ENCODE data around the gene MLXIP.
"Not testable (repeated sequence)": the region's sequence is repeated elsewhere in the genome, so short reads cannot be mapped to it uniquely, and the experiment has no call there.

The MLXIP gene

GRCh38 chr12:122054842-122055520 is 23.6 kb upstream of the MLXIP start:
- no peak overlapping the region for H3K27ac ChIP-seq (ENCODE audit: low read depth, low read length)
- no peaks in the 10 kb centered on the region for H3K79me2 ChIP-seq (ENCODE audit: control insufficient read depth, insufficient read depth, low read length, unreplicated experiment)
- H2AFZ ChIP-seq (ENCODE audit: low read length, unreplicated experiment), result no peak overlapping the region
- no peaks in the 10 kb centered on the region for H3K36me3 ChIP-seq (ENCODE audit: insufficient read depth, low read length)
- H3K4me3 ChIP-seq (ENCODE audit: low read depth, low read length), result no peak overlapping the region
- no peaks in the 10 kb centered on the region for H3K27me3 ChIP-seq (ENCODE audit: insufficient read depth, low read length)
- no peaks in the 10 kb centered on the region for H3K4me1 ChIP-seq (ENCODE audit: control insufficient read depth, insufficient read depth, low read length, unreplicated experiment)

GRCh38 chr12:122056406-122056805 is 22.1 kb upstream of the MLXIP start:
- H2AFZ ChIP-seq (ENCODE audit: low read length, unreplicated experiment); H3K27me3 ChIP-seq (ENCODE audit: insufficient read depth, low read length); H3K4me3 ChIP-seq (ENCODE audit: low read depth, low read length); H3K4me1 ChIP-seq (ENCODE audit: control insufficient read depth, insufficient read depth, low read length, unreplicated experiment); H3K36me3 ChIP-seq (ENCODE audit: insufficient read depth, low read length); H3K79me2 ChIP-seq (ENCODE audit: control insufficient read depth, insufficient read depth, low read length, unreplicated experiment); H3K27ac ChIP-seq (ENCODE audit: low read depth, low read length): not testable (repeated sequence)

GRCh38 chr12:122057007-122057735 is 21.4 kb upstream of the MLXIP start:
- no peaks in the 10 kb centered on the region for H3K4me1 ChIP-seq (ENCODE audit: control insufficient read depth, insufficient read depth, low read length, unreplicated experiment)
- H3K27me3 ChIP-seq (ENCODE audit: insufficient read depth, low read length), result no peaks in the 10 kb centered on the region
- no peak overlapping the region for H3K4me3 ChIP-seq (ENCODE audit: low read depth, low read length)
- H3K36me3 ChIP-seq (ENCODE audit: insufficient read depth, low read length), result no peaks in the 10 kb centered on the region
- no peak overlapping the region for H2AFZ ChIP-seq (ENCODE audit: low read length, unreplicated experiment)
- H3K79me2 ChIP-seq (ENCODE audit: control insufficient read depth, insufficient read depth, low read length, unreplicated experiment), result no peaks in the 10 kb centered on the region
- no peak overlapping the region for H3K27ac ChIP-seq (ENCODE audit: low read depth, low read length)

- Histone ChIP-seq H2AFZ (ENCODE audit: low read length, unreplicated experiment) (no peak overlapping the region), H3K36me3 (ENCODE audit: insufficient read depth, low read length) (no peaks in the 10 kb centered on the region), H3K79me2 (ENCODE audit: control insufficient read depth, insufficient read depth, low read length, unreplicated experiment) (no peaks in the 10 kb centered on the region), H3K27ac (ENCODE audit: low read depth, low read length) (no peak overlapping the region), H3K27me3 (ENCODE audit: insufficient read depth, low read length) (no peaks in the 10 kb centered on the region), H3K4me3 (ENCODE audit: low read depth, low read length) (no peak overlapping the region), H3K4me1 (ENCODE audit: control insufficient read depth, insufficient read depth, low read length, unreplicated experiment) (peaks cover 5% of the 10 kb centered on the region)
These were observed 20.8 kb upstream of the MLXIP start for GRCh38 chr12:122057769-122058168.

- H3K4me1 ChIP-seq (ENCODE audit: control insufficient read depth, insufficient read depth, low read length, unreplicated experiment), result peaks cover 14% of the 10 kb centered on the region
- no peak overlapping the region for H3K4me3 ChIP-seq (ENCODE audit: low read depth, low read length)
- H3K79me2 ChIP-seq (ENCODE audit: control insufficient read depth, insufficient read depth, low read length, unreplicated experiment), result no peaks in the 10 kb centered on the region
- H3K27me3 ChIP-seq (ENCODE audit: insufficient read depth, low read length), result no peaks in the 10 kb centered on the region
- H2AFZ ChIP-seq (ENCODE audit: low read length, unreplicated experiment), result no peak overlapping the region
- no peaks in the 10 kb centered on the region for H3K36me3 ChIP-seq (ENCODE audit: insufficient read depth, low read length)
- H3K27ac ChIP-seq (ENCODE audit: low read depth, low read length), result no peak overlapping the region
These were observed 19.9 kb upstream of the MLXIP start for GRCh38 chr12:122058549-122059149.

- H3K27ac ChIP-seq (ENCODE audit: low read depth, low read length), result no peak overlapping the region
- peaks cover 19% of the 10 kb centered on the region for H3K4me1 ChIP-seq (ENCODE audit: control insufficient read depth, insufficient read depth, low read length, unreplicated experiment)
- H2AFZ ChIP-seq (ENCODE audit: low read length, unreplicated experiment), result no peak overlapping the region
- no peak overlapping the region for H3K4me3 ChIP-seq (ENCODE audit: low read depth, low read length)
- no peaks in the 10 kb centered on the region for H3K27me3 ChIP-seq (ENCODE audit: insufficient read depth, low read length)
- H3K36me3 ChIP-seq (ENCODE audit: insufficient read depth, low read length), result no peaks in the 10 kb centered on the region
- H3K79me2 ChIP-seq (ENCODE audit: control insufficient read depth, insufficient read depth, low read length, unreplicated experiment), result peaks cover under 1% of the 10 kb centered on the region
These were observed 19.2 kb upstream of the MLXIP start for GRCh38 chr12:122059203-122059960.

GRCh38 chr12:122060081-122060501 is 18.5 kb upstream of the MLXIP start:
- Histone ChIP-seq H2AFZ (ENCODE audit: low read length, unreplicated experiment) (no peak overlapping the region), H3K27me3 (ENCODE audit: insufficient read depth, low read length) (no peaks in the 10 kb centered on the region), H3K27ac (ENCODE audit: low read depth, low read length) (no peak overlapping the region), H3K4me1 (ENCODE audit: control insufficient read depth, insufficient read depth, low read length, unreplicated experiment) (peaks cover 26% of the 10 kb centered on the region), H3K79me2 (ENCODE audit: control insufficient read depth, insufficient read depth, low read length, unreplicated experiment) (peaks cover 3% of the 10 kb centered on the region), H3K4me3 (ENCODE audit: low read depth, low read length) (no peak overlapping the region), H3K36me3 (ENCODE audit: insufficient read depth, low read length) (no peaks in the 10 kb centered on the region)

- no peaks in the 10 kb centered on the region for H3K36me3 ChIP-seq (ENCODE audit: insufficient read depth, low read length)
- H3K27ac ChIP-seq (ENCODE audit: low read depth, low read length), result no peak overlapping the region
These were observed 17.3 kb upstream of the MLXIP start for GRCh38 chr12:122061253-122061652.

GRCh38 chr12:122062832-122063693 is 15.5 kb upstream of the MLXIP start:
- H3K36me3 ChIP-seq (ENCODE audit: insufficient read depth, low read length), result no peaks in the 10 kb centered on the region
- H3K4me1 ChIP-seq (ENCODE audit: control insufficient read depth, insufficient read depth, low read length, unreplicated experiment), result peaks cover 38% of the 10 kb centered on the region
- no peaks in the 10 kb centered on the region for H3K27me3 ChIP-seq (ENCODE audit: insufficient read depth, low read length)
- H2AFZ ChIP-seq (ENCODE audit: low read length, unreplicated experiment), result peak overlapping the region; percentile 82
- H3K4me3 ChIP-seq (ENCODE audit: low read depth, low read length), result peak overlapping the region; percentile 54
- H3K79me2 ChIP-seq (ENCODE audit: control insufficient read depth, insufficient read depth, low read length, unreplicated experiment), result peaks cover 12% of the 10 kb centered on the region
- H3K27ac ChIP-seq (ENCODE audit: low read depth, low read length), result peak overlapping the region; percentile 84

More at GRCh38 chr12:122061253-122061652, 17.3 kb upstream of the MLXIP start:
- H2AFZ ChIP-seq (ENCODE audit: low read length, unreplicated experiment), result no peak overlapping the region
- H3K27me3 ChIP-seq (ENCODE audit: insufficient read depth, low read length), result no peaks in the 10 kb centered on the region
- no peak overlapping the region for H3K4me3 ChIP-seq (ENCODE audit: low read depth, low read length)
- H3K4me1 ChIP-seq (ENCODE audit: control insufficient read depth, insufficient read depth, low read length, unreplicated experiment), result peaks cover 30% of the 10 kb centered on the region
- peaks cover 3% of the 10 kb centered on the region for H3K79me2 ChIP-seq (ENCODE audit: control insufficient read depth, insufficient read depth, low read length, unreplicated experiment)

GRCh38 chr12:122063694-122064024 is 14.9 kb upstream of the MLXIP start:
- peaks cover 42% of the 10 kb centered on the region for H3K4me1 ChIP-seq (ENCODE audit: control insufficient read depth, insufficient read depth, low read length, unreplicated experiment)
- H3K27ac ChIP-seq (ENCODE audit: low read depth, low read length), result peak overlapping the region; percentile 84
- H3K4me3 ChIP-seq (ENCODE audit: low read depth, low read length), result peak overlapping the region; percentile 54
- peaks cover 12% of the 10 kb centered on the region for H3K79me2 ChIP-seq (ENCODE audit: control insufficient read depth, insufficient read depth, low read length, unreplicated experiment)
- no peaks in the 10 kb centered on the region for H3K36me3 ChIP-seq (ENCODE audit: insufficient read depth, low read length)
- H2AFZ ChIP-seq (ENCODE audit: low read length, unreplicated experiment), result peak overlapping the region; percentile 82
- no peaks in the 10 kb centered on the region for H3K27me3 ChIP-seq (ENCODE audit: insufficient read depth, low read length)
